AG08395 (cell line): ENCODE results near the gene CDKAL1.

Experiments used
- DNase-seq: peaks from one replicate; pipeline ENCODE4 v3.0.0; 2012; ENCODE audit warnings: mixed read lengths, low spot score

CDKAL1 gene

GRCh38 chr6:21141616-21142303 lies 607.5 kb downstream of the CDKAL1 start:
- no peak for DNase-seq

- DNase-seq = no peak
Measured at GRCh38 chr6:21142741-21143140, 608.5 kb downstream of the CDKAL1 start.

- no peak for DNase-seq
Measured at GRCh38 chr6:21143645-21144044, 609.4 kb downstream of the CDKAL1 start.

GRCh38 chr6:21144928-21145327 lies 610.7 kb downstream of the CDKAL1 start:
- DNase-seq = no peak

GRCh38 chr6:21147995-21148394 lies 613.7 kb downstream of the CDKAL1 start:
- DNase-seq = no peak

- peak; percentile 24 for DNase-seq
Measured at GRCh38 chr6:21149470-21149869, 615.2 kb downstream of the CDKAL1 start.

GRCh38 chr6:21150667-21151066 lies 616.4 kb downstream of the CDKAL1 start:
- DNase-seq = no peak

- no peak for DNase-seq
Measured at GRCh38 chr6:21151119-21151518, 616.9 kb downstream of the CDKAL1 start.

- no peak for DNase-seq
Measured at GRCh38 chr6:21151530-21151929, 617.3 kb downstream of the CDKAL1 start.

- no peak for DNase-seq
Measured at GRCh38 chr6:21157186-21157929, 623.1 kb downstream of the CDKAL1 start.

- no peak for DNase-seq
Measured at GRCh38 chr6:21158149-21158548, 623.9 kb downstream of the CDKAL1 start.

GRCh38 chr6:21158873-21159272 lies 624.6 kb downstream of the CDKAL1 start:
- DNase-seq = no peak

GRCh38 chr6:21159465-21159864 lies 625.2 kb downstream of the CDKAL1 start:
- DNase-seq = no peak

- no peak for DNase-seq
Measured at GRCh38 chr6:21161707-21162106, 627.5 kb downstream of the CDKAL1 start.

- DNase-seq = peak; percentile 40
Measured at GRCh38 chr6:21163110-21163837, 629.0 kb downstream of the CDKAL1 start.

- no peak for DNase-seq
Measured at GRCh38 chr6:21163838-21164180, 629.6 kb downstream of the CDKAL1 start.

- no peak for DNase-seq
Measured at GRCh38 chr6:21164768-21165326, 630.6 kb downstream of the CDKAL1 start.

- no peak for DNase-seq
Measured at GRCh38 chr6:21166754-21167153, 632.5 kb downstream of the CDKAL1 start.

GRCh38 chr6:21167790-21168189 lies 633.5 kb downstream of the CDKAL1 start:
- DNase-seq = no peak

- no peak for DNase-seq
Measured at GRCh38 chr6:21171801-21172200, 637.5 kb downstream of the CDKAL1 start.

- no peak for DNase-seq
Measured at GRCh38 chr6:21173031-21173430, 638.8 kb downstream of the CDKAL1 start.

GRCh38 chr6:21173678-21174077 lies 639.4 kb downstream of the CDKAL1 start:
- no peak for DNase-seq

GRCh38 chr6:21176197-21176596 lies 641.9 kb downstream of the CDKAL1 start:
- DNase-seq = no peak
